Ovary (tissue), 9 donors: ENCODE data around the gene PTPN21. TPM values are rescaled to one million over a fixed set of nuclear protein-coding genes. Genes with fewer than 3 reads are reported as not detected.

Source experiments
- DNase-seq, 5 donors: peaks; one replicate each; pipeline ENCODE4 v3.0.0-alpha.2; 2019 to 2020
- H3K27ac ChIP-seq, 2 donors: fragments of 200-600 bp; one replicate each; pipeline versions ENCODE4 v1.5.1 to v1.8.0; 2019 to 2022
- H3K27me3 ChIP-seq: fragments of 200-600 bp; one replicate; pipeline ENCODE4 v1.8.0; 2022
- H3K36me3 ChIP-seq: fragments of 200-600 bp; sonication (generic); one replicate; pipeline ENCODE4 v1.5.1; 2019
- H3K4me1 ChIP-seq: one replicate; pipeline ENCODE4 v1.8.1; 2013; ENCODE audit warnings: mild to moderate bottlenecking, moderate library complexity; ENCODE audit not compliant: insufficient read depth
- H3K4me3 ChIP-seq: fragments of 200-600 bp; sonication (generic); one replicate; pipeline ENCODE4 v1.5.1; 2017
- H3K9me3 ChIP-seq, 2 donors: fragments of 200-600 bp in 1 of 2; sonication (generic) in 1 of 2; one replicate each; pipeline versions ENCODE4 v1.5.1 to v1.8.1; 2013 to 2019; ENCODE audit warnings: mild to moderate bottlenecking in 1 of 2, moderate library complexity in 1 of 2
- CTCF ChIP-seq, 3 donors: fragments of 450-650 bp in 2 of 3; fragments of 200-600 bp in 1 of 3; IDR thresholded peaks; one replicate each; pipeline versions ENCODE4 v1.5.1 to v1.8.0; 2016 to 2022; ENCODE audit warnings: antibody characterized with exemption in 3 of 3, mild to moderate bottlenecking in 1 of 3
- EP300 ChIP-seq: sonication (generic); formaldehyde crosslinking; IDR thresholded peaks from one replicate; pipeline ENCODE4 v1.6.1; 2017; ENCODE audit warnings: antibody characterized with exemption
- POLR2A ChIP-seq: fragments of 450-650 bp; IDR thresholded peaks from one replicate; pipeline ENCODE4 v1.6.1; 2017; ENCODE audit warnings: antibody characterized with exemption, mild to moderate bottlenecking, moderate library complexity
- WGBS, 3 donors: extraction: QIAGEN DNeasy Blood & Tissue Kit in 1 of 3; methylation state at CpG; one replicate each; pipeline versions ENCODE4 v1.1.5 to v1.1.7; 2013 to 2017; 5-methylcytosine and 5-hydroxymethylcytosine counted together
- intact Hi-C, 4 donors: fragments of 100-400 bp; cut with DNase I; formaldehyde crosslinking; loops; one replicate each; pipeline versions ENCODE4 v1.11.0 to v1.15.1; 2022 to 2023
- polyA plus RNA-seq, 2 donors: library from polyadenylated mRNA; stranded (reverse); fragments of 200-250 nt in 1 of 2; fragments of 350-450 nt in 1 of 2; fragmentation: Illumina TruSeq in 1 of 2; extraction: RNeasy Lipid Tissue Mini Kit (QIAGEN cat#74804) in 1 of 2; gene quantifications; one replicate each; pipeline ENCODE4 v1.2.3, GENCODE V29; 2013 to 2014
- total RNA-seq, 7 donors: library from RNA; depleted of rRNA in 2 of 7; stranded (reverse); fragments of >200 nt in 2 of 7; fragmentation: NEBNext Ultra II Directional in 3 of 7; extraction: Animal tissue kit (Norgen Biotek cat#: 25700) in 3 of 7; gene quantifications; one replicate each; pipeline versions ENCODE4 v1.1.0 to v1.2.4, GENCODE V29; 2016 to 2023
- donor health status: DM: no; HTN: no; CAD: no; lungs with moderate emphysema.
- donor health status: DM: no; HTN: no; CAD: no.
- donor health status: Bipolar disorder and iron deficiency.
- donor health status: DM: yes; HTN: yes; CAD: no.
- donor health status: DM: no; HTN: no; CAD: no.
- donor health status: DM: yes; HTN: yes; CAD: no.

The PTPN21 gene
- total and polyA plus RNA-seq, 9 donors = 12.0 to 76.7 (median 26.3) TPM

- TF ChIP-seq POLR2A (no peak), CTCF (IDR thresholded peaks at IDR 0.05) (no peak), EP300 (no peak)
- no peak for DNase-seq
- Histone ChIP-seq H3K36me3 (no peaks in the 10 kb centered on the region), H3K4me3 (no peak overlapping the region), H3K9me3 (no peaks in the 10 kb centered on the region), H3K4me1 (no peaks in the 10 kb centered on the region), H3K27me3 (no peaks in the 10 kb centered on the region), H3K27ac (no peak overlapping the region)
- intact Hi-C loops = no loop called here
- WGBS, 3 donors = 57 to 74% (median 66%) methylated on average over 2 of the region's 2 CpGs
These were observed 43.4 kb upstream of the PTPN21 start for GRCh38 chr14:88598097-88598675.

- Histone ChIP-seq H3K36me3 (no peaks in the 10 kb centered on the region), H3K4me3 (no peak overlapping the region), H3K27me3 (no peaks in the 10 kb centered on the region), H3K4me1 (no peaks in the 10 kb centered on the region), H3K27ac (no peak overlapping the region), H3K9me3 (no peaks in the 10 kb centered on the region)
- no peak for DNase-seq
- TF ChIP-seq CTCF (IDR thresholded peaks at IDR 0.05) (no peak), EP300 (no peak), POLR2A (no peak)
- 69 to 79% (median 72%) methylated on average over 4 of the region's 4 CpGs for WGBS, 3 donors
- intact Hi-C loops = no loop called here
These were observed 42.8 kb upstream of the PTPN21 start for GRCh38 chr14:88597601-88598000.

GRCh38 chr14:88597038-88597437 is 42.2 kb upstream of the PTPN21 start:
- intact Hi-C loops = no loop called here
- Histone ChIP-seq H3K4me1 (no peaks in the 10 kb centered on the region), H3K9me3 (no peaks in the 10 kb centered on the region), H3K27ac (no peak overlapping the region), H3K27me3 (no peaks in the 10 kb centered on the region), H3K4me3 (no peak overlapping the region), H3K36me3 (no peaks in the 10 kb centered on the region)
- DNase-seq = no peak
- 83 to 88% (median 86%) methylated on average over 4 of the region's 4 CpGs for WGBS, 3 donors
- no peak for TF ChIP-seq POLR2A
- TF ChIP-seq EP300 = no peak
- no peak for TF ChIP-seq CTCF (IDR thresholded peaks at IDR 0.05)

- no peaks in the 10 kb centered on the region for H3K36me3 ChIP-seq
- no peak overlapping the region for H3K4me3 ChIP-seq
- intact Hi-C loops = no loop called here
- TF ChIP-seq EP300 = no peak
- 0% methylated on average over 1 of the region's 1 CpG for WGBS, 3 donors
- no peaks in the 10 kb centered on the region for H3K9me3 ChIP-seq
- DNase-seq = no peak
- H3K4me1 ChIP-seq = peaks cover 3% of the 10 kb centered on the region
- no peaks in the 10 kb centered on the region for H3K27me3 ChIP-seq
- no peak overlapping the region for H3K27ac ChIP-seq
These were observed 37.2 kb upstream of the PTPN21 start for GRCh38 chr14:88592031-88592430.

- Histone ChIP-seq H3K9me3 (no peaks in the 10 kb centered on the region), H3K27me3 (no peaks in the 10 kb centered on the region), H3K36me3 (no peaks in the 10 kb centered on the region), H3K4me3 (no peak overlapping the region), H3K27ac (no peak overlapping the region), H3K4me1 (peaks cover 3% of the 10 kb centered on the region)
- 8 to 23% (median 16%) methylated on average over 4 of the region's 4 CpGs for WGBS, 3 donors
- intact Hi-C loops = no loop called here
- DNase-seq = peak in 1 of 5 donors; percentile 26
- no peak for TF ChIP-seq CTCF (IDR thresholded peaks at IDR 0.05)
- no peak for TF ChIP-seq POLR2A
- TF ChIP-seq EP300 = no peak
These were observed 35.4 kb upstream of the PTPN21 start for GRCh38 chr14:88590173-88590572.
